Osteocyte (in vitro differentiated cells): Measurements from ENCODE around the gene ANAPC2. TPM values are rescaled to one million over a fixed set of nuclear protein-coding genes. Genes with fewer than 3 reads are reported as not detected.

Experiments
- DNase-seq: peaks from one replicate; pipeline ENCODE4 v3.0.0; 2021; ENCODE audit warnings: mixed read lengths; ENCODE audit not compliant: unreplicated experiment; ENCODE audit errors: extremely low spot score
- H3K27ac Mint-ChIP-seq: one replicate; pipeline ENCODE4 v1.8.0; 2021; ENCODE audit warnings: mild to moderate bottlenecking, mixed read lengths; ENCODE audit not compliant: unreplicated experiment
- H3K27me3 Mint-ChIP-seq: one replicate; pipeline ENCODE4 v1.8.0; 2021; ENCODE audit warnings: mixed read lengths; ENCODE audit not compliant: unreplicated experiment
- H3K36me3 Mint-ChIP-seq: one replicate; pipeline ENCODE4 v1.8.0; 2021; ENCODE audit warnings: mixed read lengths; ENCODE audit not compliant: unreplicated experiment
- H3K4me1 Mint-ChIP-seq: one replicate; pipeline ENCODE4 v1.8.0; 2021; ENCODE audit warnings: mixed read lengths; ENCODE audit not compliant: unreplicated experiment
- H3K4me3 Mint-ChIP-seq: one replicate; pipeline ENCODE4 v1.8.0; 2021; ENCODE audit warnings: mild to moderate bottlenecking, moderate library complexity, mixed read lengths; ENCODE audit not compliant: unreplicated experiment
- H3K9me3 Mint-ChIP-seq: one replicate; pipeline ENCODE4 v1.8.0; 2021; ENCODE audit warnings: mixed read lengths; ENCODE audit not compliant: unreplicated experiment
- CTCF ChIP-seq: fragments of 200-600 bp; sonication (generic); IDR thresholded peaks from 2 replicates; pipeline ENCODE4 v1.5.0; 2021; ENCODE audit warnings: antibody characterized with exemption, mild to moderate bottlenecking, moderate library complexity
- long read RNA-seq: library from polyadenylated mRNA; unstranded; transcript quantifications from one replicate; pipeline ENCODE4 v2.0.0, GENCODE V29; 2021
- total RNA-seq: library from RNA; stranded (reverse); gene quantifications from 2 replicates; pipeline ENCODE4 v1.2.1, GENCODE V29; 2021

The ANAPC2 gene
- 59.3 and 61.0 TPM in 2 replicates for total RNA-seq
- long read RNA-seq = 0 reads

- peaks cover 14% of the 10 kb centered on the region for H3K36me3 Mint-ChIP-seq
- H3K27ac Mint-ChIP-seq = peak within 1 kb of the TSS; percentile 95
- TF ChIP-seq CTCF = peak; percentile 41
- peak within 1 kb of the TSS; percentile 91 for H3K4me3 Mint-ChIP-seq
- H3K27me3 Mint-ChIP-seq = no peaks in the 10 kb centered on the region
- peak; percentile 98 for DNase-seq
- no peaks in the 10 kb centered on the region for H3K9me3 Mint-ChIP-seq
- H3K4me1 Mint-ChIP-seq = peaks cover 35% of the 10 kb centered on the region
Observed at GRCh38 chr9:137188490-137189296, at the start of gene ANAPC2, which contains the start of gene SSNA1. ANAPC2 (minus strand) TSS chr9:137188560; CDS start chr9:137188532, 28 bp downstream. SSNA1 (plus strand) TSS chr9:137188676; CDS start chr9:137188727, 51 bp downstream.

- Mint-ChIP-seq H3K4me1 (peaks cover 14% of the 10 kb centered on the region), H3K27me3 (no peaks in the 10 kb centered on the region), H3K9me3 (no peaks in the 10 kb centered on the region), H3K27ac (no peak overlapping the region), H3K36me3 (no peaks in the 10 kb centered on the region), H3K4me3 (no peak overlapping the region)
- no peak for TF ChIP-seq CTCF
- DNase-seq = no peak
Observed at GRCh38 chr9:137236936-137237421, 48.6 kb upstream of the ANAPC2 start.

GRCh38 chr9:137236238-137236935 lies 48.0 kb upstream of the ANAPC2 start:
- Mint-ChIP-seq H3K27me3 (no peaks in the 10 kb centered on the region), H3K27ac (no peak overlapping the region), H3K36me3 (no peaks in the 10 kb centered on the region), H3K9me3 (no peaks in the 10 kb centered on the region), H3K4me1 (peaks cover 14% of the 10 kb centered on the region), H3K4me3 (no peak overlapping the region)
- peak; percentile 94 for DNase-seq
- peak; percentile 96 for TF ChIP-seq CTCF

- H3K4me1 Mint-ChIP-seq = peaks cover 14% of the 10 kb centered on the region
- H3K27me3 Mint-ChIP-seq = no peaks in the 10 kb centered on the region
- no peak for TF ChIP-seq CTCF
- no peak overlapping the region for H3K4me3 Mint-ChIP-seq
- no peak overlapping the region for H3K27ac Mint-ChIP-seq
- no peaks in the 10 kb centered on the region for H3K9me3 Mint-ChIP-seq
- DNase-seq = no peak
- no peaks in the 10 kb centered on the region for H3K36me3 Mint-ChIP-seq
Observed at GRCh38 chr9:137235424-137236237, 47.3 kb upstream of the ANAPC2 start.
